ENCODE results near the gene COL1A1. TPM values are rescaled to one million over a fixed set of nuclear protein-coding genes. Genes with fewer than 3 reads are reported as not detected.

Gene COL1A1
- total RNA-seq, 2 experiments from 2014 or later = not detected

DNA sequence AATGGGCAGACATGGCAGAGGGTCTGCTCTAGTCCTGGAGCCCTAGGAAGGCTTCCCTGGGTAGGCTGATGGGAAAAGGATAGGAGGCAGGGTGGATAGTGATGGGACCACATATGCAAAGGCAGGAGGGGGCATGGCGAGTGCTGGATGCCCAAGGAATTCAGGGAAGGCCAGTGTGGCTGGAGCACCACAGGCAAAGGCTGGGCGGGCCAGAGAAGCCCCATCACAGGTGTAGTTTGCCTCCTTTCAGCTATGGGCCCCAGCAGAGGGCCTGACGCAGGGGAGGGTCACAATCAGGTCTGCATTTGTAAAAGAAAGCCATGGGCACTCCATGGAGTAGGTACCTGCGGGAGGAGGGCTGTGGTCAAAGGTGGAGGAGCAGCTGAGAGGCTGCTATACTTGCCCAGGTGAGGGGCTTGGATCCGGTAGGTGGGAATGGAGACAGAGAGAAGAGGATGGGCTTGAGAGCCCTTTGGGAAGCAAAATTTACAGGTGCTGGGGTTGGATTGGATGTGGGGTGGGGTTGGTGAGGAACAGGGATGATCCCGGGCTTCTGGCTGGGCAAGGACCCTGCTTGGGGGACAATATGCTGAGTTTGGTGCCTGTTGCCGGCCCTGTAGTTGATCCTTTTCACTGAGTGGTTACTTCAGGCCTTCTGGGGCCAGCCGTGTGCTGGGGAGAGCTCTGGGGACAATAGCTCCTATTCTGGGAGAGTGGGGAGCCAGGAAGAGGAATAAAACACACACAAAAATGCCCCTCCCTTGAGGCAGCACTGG, 6.5 kb upstream of the COL1A1 start:
- POLR2A ChIA-PET = interaction anchor here (0.6 kb wide), 1 partner anchor 41 kb away, joined by 3 read pairs; no protein-coding TSS in a partner anchor
- intact Hi-C loops (cut with micrococcal nuclease; ENCODE audit: unreplicated experiment) = no loop called here
- TF ChIP-seq EZH2phosphoT487 (IDR thresholded peaks at IDR 0.05; ENCODE audit: borderline replicate concordance, low read depth, low read length) = no peak
- TF ChIP-seq, protein P1, sequence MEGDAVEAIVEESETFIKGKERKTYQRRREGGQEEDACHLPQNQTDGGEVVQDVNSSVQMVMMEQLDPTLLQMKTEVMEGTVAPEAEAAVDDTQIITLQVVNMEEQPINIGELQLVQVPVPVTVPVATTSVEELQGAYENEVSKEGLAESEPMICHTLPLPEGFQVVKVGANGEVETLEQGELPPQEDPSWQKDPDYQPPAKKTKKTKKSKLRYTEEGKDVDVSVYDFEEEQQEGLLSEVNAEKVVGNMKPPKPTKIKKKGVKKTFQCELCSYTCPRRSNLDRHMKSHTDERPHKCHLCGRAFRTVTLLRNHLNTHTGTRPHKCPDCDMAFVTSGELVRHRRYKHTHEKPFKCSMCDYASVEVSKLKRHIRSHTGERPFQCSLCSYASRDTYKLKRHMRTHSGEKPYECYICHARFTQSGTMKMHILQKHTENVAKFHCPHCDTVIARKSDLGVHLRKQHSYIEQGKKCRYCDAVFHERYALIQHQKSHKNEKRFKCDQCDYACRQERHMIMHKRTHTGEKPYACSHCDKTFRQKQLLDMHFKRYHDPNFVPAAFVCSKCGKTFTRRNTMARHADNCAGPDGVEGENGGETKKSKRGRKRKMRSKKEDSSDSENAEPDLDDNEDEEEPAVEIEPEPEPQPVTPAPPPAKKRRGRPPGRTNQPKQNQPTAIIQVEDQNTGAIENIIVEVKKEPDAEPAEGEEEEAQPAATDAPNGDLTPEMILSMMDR (conservative IDR thresholded peaks at IDR 0.05; ENCODE audit: low read length) = no peak

DNA sequence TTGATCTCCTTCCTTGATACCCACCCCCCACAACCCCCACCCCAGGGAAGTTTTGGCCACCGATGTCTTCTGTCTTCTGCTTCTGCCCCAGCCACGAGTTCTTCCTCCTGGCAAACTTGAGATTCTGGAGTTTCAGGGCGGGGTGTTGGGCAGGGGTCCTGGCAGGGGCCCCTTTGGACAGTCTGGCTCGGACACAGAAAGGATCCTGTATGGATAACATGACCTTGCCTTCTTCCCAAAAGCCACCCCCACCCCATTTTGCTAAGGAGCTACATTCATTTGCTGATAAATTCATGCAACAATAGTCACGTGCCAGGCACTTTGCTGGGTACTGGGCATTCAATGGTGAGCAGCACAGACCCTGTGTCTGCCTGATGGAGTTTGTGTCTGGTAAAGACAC, 5.9 kb upstream of the COL1A1 start:
- H2AFZ ChIP-seq (ENCODE audit: low read length) = no peak overlapping the region
- ChIA-PET CTCF (ENCODE audit: unreplicated experiment) (interaction anchor here (0.6 to 0.8 kb wide), 2 partner anchors 94 to 1340 kb away, joined by 4 to 10 read pairs; no protein-coding TSS in a partner anchor), POLR2A (interaction anchor here (0.6 kb wide), 1 partner anchor 42 kb away, joined by 3 read pairs; no protein-coding TSS in a partner anchor)
- intact Hi-C loops (cut with micrococcal nuclease; ENCODE audit: unreplicated experiment) = no loop called here
- H3K9me2 ChIP-seq (ENCODE audit: insufficient read depth, low read length) = no peaks in the 10 kb centered on the region
- H3K4me2 ChIP-seq (ENCODE audit: low read length) = no peak overlapping the region
- DNase-seq (ENCODE audit: low spot score) = no peak
- H3K27ac ChIP-seq (ENCODE audit: low read depth, low read length, poor library complexity, severe bottlenecking) = no peak overlapping the region
- no peaks in the 10 kb centered on the region for H3K9me3 ChIP-seq (ENCODE audit: low read length)
- H4K20me1 ChIP-seq (ENCODE audit: insufficient read depth, low read length) = no peaks in the 10 kb centered on the region
- H3K4me1 ChIP-seq (ENCODE audit: insufficient read depth, low read length, poor library complexity, severe bottlenecking) = no peaks in the 10 kb centered on the region
- no TSS peak for BruUV-seq (replicated peaks)
- no peaks in the 10 kb centered on the region for H3K79me2 ChIP-seq (ENCODE audit: insufficient read depth, low read depth, low read length)
- no peak for TF ChIP-seq EZH2phosphoT487 (IDR thresholded peaks at IDR 0.05; ENCODE audit: borderline replicate concordance, low read depth, low read length)
- TF ChIP-seq, protein P1 (conservative IDR thresholded peaks at IDR 0.05; ENCODE audit: low read length) = no peak
- H3K4me3 ChIP-seq (ENCODE audit: low read depth, low read length, poor library complexity, severe bottlenecking) = no peak overlapping the region
- no peaks in the 10 kb centered on the region for H3K36me3 ChIP-seq (ENCODE audit: insufficient read depth, low read length)

More for the DNA sequence above, 6.5 kb upstream of the COL1A1 start:
- Histone ChIP-seq H3K36me3 (ENCODE audit: insufficient read depth, low read length) (no peaks in the 10 kb centered on the region), H4K20me1 (ENCODE audit: insufficient read depth, low read length) (no peaks in the 10 kb centered on the region), H3K9me2 (ENCODE audit: insufficient read depth, low read length) (no peaks in the 10 kb centered on the region), H3K4me1 (ENCODE audit: insufficient read depth, low read length, poor library complexity, severe bottlenecking) (no peaks in the 10 kb centered on the region), H3K4me2 (ENCODE audit: low read length) (no peak overlapping the region), H3K27ac (ENCODE audit: low read depth, low read length, poor library complexity, severe bottlenecking) (no peak overlapping the region), H2AFZ (ENCODE audit: low read length) (no peak overlapping the region), H3K79me2 (ENCODE audit: insufficient read depth, low read depth, low read length) (no peaks in the 10 kb centered on the region), H3K4me3 (ENCODE audit: low read depth, low read length, poor library complexity, severe bottlenecking) (no peak overlapping the region), H3K9me3 (ENCODE audit: low read length) (no peaks in the 10 kb centered on the region)
- no TSS peak for BruUV-seq (replicated peaks)
- DNase-seq (ENCODE audit: low spot score) = no peak
- CTCF ChIA-PET (ENCODE audit: unreplicated experiment) = interaction anchor here (0.6 to 0.8 kb wide), 2 partner anchors 93 to 1340 kb away, joined by 4 to 10 read pairs; no protein-coding TSS in a partner anchor

Measured in OCI-LY7 (cell line).